GM19324 (cell line): ENCODE results near the gene GGTA1.
A peak's percentile ranks its signal among the peaks of the same experiment; 100 is the strongest.

Experiments used
- ATAC-seq: cut with Tn5 transposase; IDR thresholded peaks from one replicate; pipeline ENCODE4 v1.9.1; 2021; ENCODE audit warnings: mild to moderate bottlenecking, moderate library complexity; ENCODE audit not compliant: unreplicated experiment, low FRiP score

The GGTA1 gene

GRCh38 chr9:121503444-121503843 is 3.8 kb upstream of the GGTA1 start:
- ATAC-seq = no peak

GRCh38 chr9:121500165-121500478 is 478 bp upstream of the GGTA1 start:
- ATAC-seq = no peak

GRCh38 chr9:121499177-121499426 is 542 bp downstream of the GGTA1 start:
- no peak for ATAC-seq

- ATAC-seq = no peak
Observed at GRCh38 chr9:121498487-121499176, 1.0 kb downstream of the GGTA1 start.

- ATAC-seq = peak; percentile 49
Observed at GRCh38 chr9:121498150-121498486, 1.5 kb downstream of the GGTA1 start.

- ATAC-seq = no peak
Observed at GRCh38 chr9:121495976-121496375, 3.7 kb downstream of the GGTA1 start.

- ATAC-seq = no peak
Observed at GRCh38 chr9:121494192-121494591, 5.5 kb downstream of the GGTA1 start.

GRCh38 chr9:121491111-121491510 is 8.5 kb downstream of the GGTA1 start:
- no peak for ATAC-seq

GRCh38 chr9:121489344-121489743 is 10.3 kb downstream of the GGTA1 start:
- ATAC-seq = no peak

- no peak for ATAC-seq
Observed at GRCh38 chr9:121486043-121486442, 13.6 kb downstream of the GGTA1 start.

- ATAC-seq = no peak
Observed at GRCh38 chr9:121485623-121486022, 14.0 kb downstream of the GGTA1 start.

- no peak for ATAC-seq
Observed at GRCh38 chr9:121484651-121485446, 14.8 kb downstream of the GGTA1 start.

GRCh38 chr9:121483473-121484031 is 16.1 kb downstream of the GGTA1 start:
- ATAC-seq = no peak

GRCh38 chr9:121483049-121483448 is 16.6 kb downstream of the GGTA1 start:
- ATAC-seq = no peak

GRCh38 chr9:121478816-121479676 is 20.6 kb downstream of the GGTA1 start:
- no peak for ATAC-seq

- no peak for ATAC-seq
Observed at GRCh38 chr9:121476156-121476555, 23.5 kb downstream of the GGTA1 start.

- no peak for ATAC-seq
Observed at GRCh38 chr9:121474231-121474947, 25.3 kb downstream of the GGTA1 start.

- no peak for ATAC-seq
Observed at GRCh38 chr9:121473229-121473628, 26.4 kb downstream of the GGTA1 start.

GRCh38 chr9:121472446-121472845 is 27.2 kb downstream of the GGTA1 start:
- ATAC-seq = no peak

GRCh38 chr9:121466142-121466541 is 33.5 kb downstream of the GGTA1 start:
- ATAC-seq = no peak

GRCh38 chr9:121464968-121465367 is 34.7 kb downstream of the GGTA1 start:
- ATAC-seq = no peak
